GM12801 (cell line): ENCODE data around the gene PRELID3B.

ENCODE experiments used
- TF ChIP-seq, protein P1 (sequence below): IDR thresholded peaks from one replicate; pipeline ENCODE4 v1.5.1; 2011; ENCODE audit warnings: control low read depth; ENCODE audit not compliant: insufficient read length; ENCODE audit errors: extremely low read depth

Gene PRELID3B

GRCh38 chr20:58993332-58994248 is 49.0 kb downstream of the PRELID3B start:
- TF ChIP-seq, protein P1, sequence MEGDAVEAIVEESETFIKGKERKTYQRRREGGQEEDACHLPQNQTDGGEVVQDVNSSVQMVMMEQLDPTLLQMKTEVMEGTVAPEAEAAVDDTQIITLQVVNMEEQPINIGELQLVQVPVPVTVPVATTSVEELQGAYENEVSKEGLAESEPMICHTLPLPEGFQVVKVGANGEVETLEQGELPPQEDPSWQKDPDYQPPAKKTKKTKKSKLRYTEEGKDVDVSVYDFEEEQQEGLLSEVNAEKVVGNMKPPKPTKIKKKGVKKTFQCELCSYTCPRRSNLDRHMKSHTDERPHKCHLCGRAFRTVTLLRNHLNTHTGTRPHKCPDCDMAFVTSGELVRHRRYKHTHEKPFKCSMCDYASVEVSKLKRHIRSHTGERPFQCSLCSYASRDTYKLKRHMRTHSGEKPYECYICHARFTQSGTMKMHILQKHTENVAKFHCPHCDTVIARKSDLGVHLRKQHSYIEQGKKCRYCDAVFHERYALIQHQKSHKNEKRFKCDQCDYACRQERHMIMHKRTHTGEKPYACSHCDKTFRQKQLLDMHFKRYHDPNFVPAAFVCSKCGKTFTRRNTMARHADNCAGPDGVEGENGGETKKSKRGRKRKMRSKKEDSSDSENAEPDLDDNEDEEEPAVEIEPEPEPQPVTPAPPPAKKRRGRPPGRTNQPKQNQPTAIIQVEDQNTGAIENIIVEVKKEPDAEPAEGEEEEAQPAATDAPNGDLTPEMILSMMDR = no peak

- TF ChIP-seq, protein P1 = no peak
Measured at GRCh38 chr20:58992911-58993310, 49.7 kb downstream of the PRELID3B start.

- TF ChIP-seq, protein P1 = no peak
Measured at GRCh38 chr20:58991715-58992114, 50.9 kb downstream of the PRELID3B start.

GRCh38 chr20:58990651-58991445 is 51.7 kb downstream of the PRELID3B start:
- TF ChIP-seq, protein P1 = no peak

- TF ChIP-seq, protein P1 = no peak
Measured at GRCh38 chr20:58989196-58989595, 53.4 kb downstream of the PRELID3B start.

GRCh38 chr20:58988565-58988882 is 54.1 kb downstream of the PRELID3B start:
- TF ChIP-seq, protein P1 = no peak

DNA sequence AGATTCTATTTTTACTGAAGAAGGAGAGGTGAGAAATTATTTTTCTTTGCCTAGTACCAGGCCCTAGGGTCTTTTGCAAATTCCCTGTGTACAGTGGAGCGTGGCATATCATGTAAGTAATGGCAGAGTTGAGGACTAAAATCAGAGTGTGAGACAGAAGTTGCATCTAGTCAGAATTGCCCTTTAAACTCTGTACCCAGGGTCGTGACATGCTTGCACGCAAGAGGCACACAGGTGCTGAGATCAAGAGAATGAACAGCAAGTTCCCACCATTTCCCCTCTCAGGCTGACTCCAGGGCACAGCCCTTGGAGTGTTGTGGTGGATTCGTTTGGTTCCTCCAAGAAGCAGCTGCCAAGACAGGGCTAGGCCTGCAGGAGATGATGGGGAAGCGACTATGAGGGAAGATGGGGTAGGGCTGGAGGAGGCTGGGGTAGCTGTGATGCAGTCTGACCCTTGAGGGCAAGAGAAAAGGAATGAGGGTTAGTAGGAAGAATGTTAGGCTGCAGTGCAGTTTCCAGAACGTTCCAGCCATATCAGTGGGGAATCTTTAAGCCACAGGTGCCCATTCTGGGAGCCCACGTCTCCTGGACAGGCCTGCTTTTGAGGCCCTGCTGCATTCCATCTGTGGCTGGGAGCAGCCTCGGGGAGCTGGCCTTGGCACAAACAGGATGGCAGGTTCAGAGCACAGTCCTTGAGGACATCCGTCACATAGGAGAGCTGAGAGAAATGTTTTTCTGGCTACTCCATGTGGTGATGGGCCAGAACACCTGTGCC is 54.6 kb downstream of the PRELID3B start:
- TF ChIP-seq, protein P1 = no peak
